ENCODE measurements around the gene LMTK2.

Gene LMTK2

GRCh38 chr7:98178762-98179490, 72.3 kb downstream of the LMTK2 start:
- Histone ChIP-seq H3K4me1 (ENCODE audit: insufficient read depth, low read length, poor library complexity, severe bottlenecking) (no peaks in the 10 kb centered on the region), H3K9me2 (replicated peaks; ENCODE audit: low read depth, low read length) (no peaks in the 10 kb centered on the region), H3K79me2 (ENCODE audit: insufficient read depth, low read length) (no peaks in the 10 kb centered on the region), H2AFZ (ENCODE audit: low read length) (no peak overlapping the region), H3K4me3 (ENCODE audit: low read length, poor library complexity, severe bottlenecking) (no peak overlapping the region), H4K20me1 (ENCODE audit: insufficient read depth, low read length, poor library complexity, severe bottlenecking) (no peaks in the 10 kb centered on the region), H3K4me2 (ENCODE audit: low read depth, low read length, poor library complexity, severe bottlenecking) (no peak overlapping the region), H3K9ac (ENCODE audit: low read depth, low read length, poor library complexity, severe bottlenecking) (no peak overlapping the region), H3F3A (ENCODE audit: low read depth) (no peaks in the 10 kb centered on the region), H3K9me3 (ENCODE audit: insufficient read depth, low read depth, low read length) (no peaks in the 10 kb centered on the region), H3K36me3 (ENCODE audit: insufficient read depth, low read length) (peaks cover 15% of the 10 kb centered on the region; the same call in 1 of the 2 replicates), H3K27me3 (ENCODE audit: insufficient read depth, low read length, poor library complexity, severe bottlenecking) (no peaks in the 10 kb centered on the region)
- TF ChIP-seq EZH2phosphoT487 (IDR thresholded peaks at IDR 0.05; ENCODE audit: borderline replicate concordance), result no peak
- TF ChIP-seq CTCF (conservative IDR thresholded peaks at IDR 0.05; ENCODE audit: low read length), result no peak

- Histone ChIP-seq H3K4me2 (ENCODE audit: low read depth, low read length, poor library complexity, severe bottlenecking) (no peak overlapping the region), H3K9ac (ENCODE audit: low read depth, low read length, poor library complexity, severe bottlenecking) (no peak overlapping the region), H3K9me3 (ENCODE audit: insufficient read depth, low read depth, low read length) (no peaks in the 10 kb centered on the region), H3K4me1 (ENCODE audit: insufficient read depth, low read length, poor library complexity, severe bottlenecking) (no peaks in the 10 kb centered on the region), H3K9me2 (replicated peaks; ENCODE audit: low read depth, low read length) (no peaks in the 10 kb centered on the region), H3K79me2 (ENCODE audit: insufficient read depth, low read length) (no peaks in the 10 kb centered on the region), H2AFZ (ENCODE audit: low read length) (no peak overlapping the region), H3K27me3 (ENCODE audit: insufficient read depth, low read length, poor library complexity, severe bottlenecking) (no peaks in the 10 kb centered on the region), H3K36me3 (ENCODE audit: insufficient read depth, low read length) (peaks cover 4% of the 10 kb centered on the region; the same call in 1 of the 2 replicates), H4K20me1 (ENCODE audit: insufficient read depth, low read length, poor library complexity, severe bottlenecking) (no peaks in the 10 kb centered on the region), H3F3A (ENCODE audit: low read depth) (no peaks in the 10 kb centered on the region), H3K4me3 (ENCODE audit: low read length, poor library complexity, severe bottlenecking) (no peak overlapping the region)
- TF ChIP-seq CTCF (conservative IDR thresholded peaks at IDR 0.05; ENCODE audit: low read length), result no peak
- no peak for TF ChIP-seq EZH2phosphoT487 (IDR thresholded peaks at IDR 0.05; ENCODE audit: borderline replicate concordance)
These were observed 74.1 kb downstream of the LMTK2 start for GRCh38 chr7:98180751-98181150.

GRCh38 chr7:98185101-98185500, 78.4 kb downstream of the LMTK2 start:
- no peaks in the 10 kb centered on the region for H3F3A ChIP-seq (ENCODE audit: low read depth)
- no peaks in the 10 kb centered on the region for H3K27me3 ChIP-seq (ENCODE audit: insufficient read depth, low read length, poor library complexity, severe bottlenecking)
- no peak overlapping the region for H3K4me3 ChIP-seq (ENCODE audit: low read length, poor library complexity, severe bottlenecking)
- no peaks in the 10 kb centered on the region for H3K79me2 ChIP-seq (ENCODE audit: insufficient read depth, low read length)
- H3K9ac ChIP-seq (ENCODE audit: low read depth, low read length, poor library complexity, severe bottlenecking), result no peak overlapping the region
- H3K4me2 ChIP-seq (ENCODE audit: low read depth, low read length, poor library complexity, severe bottlenecking), result no peak overlapping the region
- H2AFZ ChIP-seq (ENCODE audit: low read length), result no peak overlapping the region
- H4K20me1 ChIP-seq (ENCODE audit: insufficient read depth, low read length, poor library complexity, severe bottlenecking), result no peaks in the 10 kb centered on the region
- no peaks in the 10 kb centered on the region for H3K9me3 ChIP-seq (ENCODE audit: insufficient read depth, low read depth, low read length)
- H3K9me2 ChIP-seq (replicated peaks; ENCODE audit: low read depth, low read length), result no peaks in the 10 kb centered on the region
- no peaks in the 10 kb centered on the region for H3K4me1 ChIP-seq (ENCODE audit: insufficient read depth, low read length, poor library complexity, severe bottlenecking)
- peaks cover 17% of the 10 kb centered on the region; the same call in 1 of the 2 replicates for H3K36me3 ChIP-seq (ENCODE audit: insufficient read depth, low read length)
- TF ChIP-seq EZH2phosphoT487 (IDR thresholded peaks at IDR 0.05; ENCODE audit: borderline replicate concordance), result no peak
- TF ChIP-seq CTCF (conservative IDR thresholded peaks at IDR 0.05; ENCODE audit: low read length), result no peak

All from Loucy (cell line).